Measurements from ENCODE around the gene CAPSL.
A peak's percentile ranks its signal among the peaks of the same experiment; 100 is the strongest.
"Not testable (repeated sequence)": the region's sequence is repeated elsewhere in the genome, so short reads cannot be mapped to it uniquely, and the experiment has no call there.

The CAPSL gene

GRCh38 chr5:35938568-35939227 is at the start of gene CAPSL:
TSS of gene CAPSL (minus strand) at chr5:35938622. CDS start at chr5:35921120, 17,502 bp downstream.
- peak; percentile 43 for DNase-seq

- DNase-seq = no peak
Observed at GRCh38 chr5:35987776-35988175, 49.4 kb upstream of the CAPSL start.

DNA sequence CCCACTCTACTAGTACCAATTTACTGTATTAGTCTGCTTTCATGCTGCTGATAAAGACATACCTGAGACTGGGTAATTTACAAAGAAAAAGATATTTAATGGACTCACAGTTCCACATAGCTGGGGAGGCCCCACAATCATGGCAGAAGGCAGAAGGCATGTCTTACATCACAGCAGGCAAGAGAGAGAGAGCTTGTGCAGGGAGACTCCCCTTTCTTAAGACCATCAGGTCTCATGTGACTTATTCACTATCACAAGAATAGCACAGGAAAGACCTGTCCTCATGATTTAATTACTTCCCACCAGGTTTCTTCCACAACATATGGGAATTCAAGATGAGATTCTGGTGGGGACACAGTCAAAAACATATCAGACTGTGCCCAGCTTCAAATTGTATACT is 41.3 kb upstream of the CAPSL start:
- DNase-seq = no peak

- not testable (repeated sequence) for DNase-seq
Observed at GRCh38 chr5:35976859-35977258, 38.4 kb upstream of the CAPSL start.

DNA sequence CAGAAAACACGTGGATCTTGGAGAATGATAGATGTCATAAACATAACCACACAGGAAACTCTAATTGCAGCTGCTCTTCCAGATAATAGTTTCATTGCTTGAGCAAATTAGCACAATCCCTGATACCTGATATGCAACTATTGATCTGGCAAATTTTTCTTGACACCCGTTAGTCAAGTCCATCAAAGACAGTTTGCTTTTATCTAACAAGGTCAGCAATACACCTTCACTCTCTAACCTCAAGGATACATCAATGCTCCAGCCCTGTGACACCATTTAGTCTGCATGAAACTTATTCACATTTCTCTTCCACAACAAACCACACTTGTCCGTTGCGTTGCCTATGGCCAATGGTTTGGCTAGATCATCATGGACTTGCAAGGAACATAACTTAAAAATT is 36.1 kb upstream of the CAPSL start:
- DNase-seq = no peak

GRCh38 chr5:35971878-35972210 is 33.4 kb upstream of the CAPSL start:
- no peak for DNase-seq

GRCh38 chr5:35971186-35971877 is 32.9 kb upstream of the CAPSL start:
- no peak for DNase-seq

GRCh38 chr5:35963381-35963843 is 25.0 kb upstream of the CAPSL start:
- DNase-seq = no peak

DNA sequence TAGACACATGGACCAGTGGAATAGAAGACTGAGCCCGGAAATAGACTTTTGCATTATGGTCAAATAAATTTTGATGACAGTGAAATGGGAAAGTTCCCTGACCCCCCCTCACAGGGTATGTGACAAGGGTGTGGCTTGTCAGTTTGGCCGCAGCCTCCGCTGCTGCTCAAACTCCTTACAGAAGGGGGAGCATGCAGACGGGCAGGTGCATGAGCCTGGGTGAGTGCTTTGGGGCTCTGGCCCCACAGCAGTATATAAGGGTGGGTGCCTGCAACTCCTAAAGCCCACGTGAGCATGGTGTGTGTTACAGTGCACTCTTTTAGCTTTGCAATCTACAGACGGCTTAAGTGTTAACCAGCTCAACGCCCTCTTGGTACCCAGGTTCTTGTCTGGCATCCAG is 21.9 kb upstream of the CAPSL start:
- no peak for DNase-seq

- no peak for DNase-seq
Observed at GRCh38 chr5:35956429-35956828, 18.0 kb upstream of the CAPSL start.

DNA sequence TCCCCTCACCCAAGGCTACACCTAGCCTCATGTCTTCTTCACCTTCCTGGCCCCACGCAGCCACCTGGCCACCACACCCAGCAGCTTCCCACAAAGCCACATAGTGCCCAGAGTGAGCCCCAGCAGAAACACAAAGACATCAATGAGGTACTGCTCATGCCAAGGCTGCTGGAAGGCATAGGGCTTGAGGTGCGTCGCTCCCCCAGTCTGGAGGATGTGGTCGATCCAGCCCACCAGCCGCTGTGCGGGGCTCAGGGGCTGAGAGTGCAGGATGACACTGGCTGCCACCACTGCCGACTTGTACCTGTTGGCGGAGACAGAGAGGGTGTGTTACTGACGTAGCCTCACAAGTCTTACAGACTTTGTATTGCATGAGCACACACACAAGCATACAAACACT is 15.8 kb upstream of the CAPSL start:
- DNase-seq = no peak

- DNase-seq = no peak
Observed at GRCh38 chr5:35947085-35947484, 8.7 kb upstream of the CAPSL start.

DNA sequence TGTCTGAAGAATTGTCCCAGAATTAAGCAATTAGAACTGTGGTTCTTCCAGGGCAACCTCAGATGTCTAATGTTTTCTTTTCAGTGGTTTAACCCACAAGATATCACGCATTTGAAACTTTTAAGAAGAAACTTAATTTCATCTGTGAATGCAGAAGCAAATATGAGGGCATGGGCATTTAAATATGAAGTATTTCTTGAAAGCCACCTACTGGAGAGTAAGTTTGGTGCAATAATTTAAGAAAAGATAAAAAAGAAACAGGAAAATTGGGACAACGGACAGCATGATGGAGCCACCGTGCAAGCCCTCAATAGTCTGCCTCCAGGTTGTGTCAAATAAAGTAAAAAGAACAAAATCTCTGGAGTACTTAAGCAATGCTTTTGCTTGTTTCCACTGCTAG is 1.2 kb upstream of the CAPSL start:
- DNase-seq = no peak

DNA sequence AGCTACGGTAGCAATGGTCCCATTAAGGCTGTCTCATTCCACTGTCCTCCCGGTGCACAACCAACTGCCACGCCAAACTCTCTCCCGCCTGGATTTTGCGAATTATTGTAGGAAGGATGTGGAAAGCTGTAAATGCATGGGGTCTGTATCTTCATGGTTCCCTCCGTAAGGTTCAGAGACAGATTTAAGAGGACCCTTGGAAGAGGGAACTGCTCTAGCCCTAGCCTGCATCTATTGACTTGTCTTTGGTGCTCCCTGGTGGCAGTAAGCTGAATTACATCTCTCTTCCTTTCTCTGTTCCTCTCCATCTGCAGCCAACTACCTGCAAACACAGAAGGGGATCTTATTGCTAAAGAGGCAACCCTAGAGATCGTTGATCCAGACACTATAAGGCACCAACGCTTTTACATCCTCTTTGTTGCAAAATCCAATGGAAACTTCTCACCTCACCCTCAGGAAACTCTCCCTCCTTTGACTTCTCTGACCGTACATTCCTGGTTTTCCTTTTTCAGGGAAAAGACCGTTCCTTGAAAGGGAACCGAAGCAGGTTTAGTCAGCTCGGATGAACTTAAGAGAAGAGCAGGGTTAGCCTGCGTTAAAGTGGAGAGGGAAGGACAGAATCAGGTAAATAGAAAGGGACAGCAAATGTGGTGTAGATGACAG is 11.9 kb downstream of the CAPSL start:
- peak; percentile 31 for DNase-seq

GRCh38 chr5:35924950-35925722 is 13.3 kb downstream of the CAPSL start:
- peak; percentile 14 for DNase-seq

DNA sequence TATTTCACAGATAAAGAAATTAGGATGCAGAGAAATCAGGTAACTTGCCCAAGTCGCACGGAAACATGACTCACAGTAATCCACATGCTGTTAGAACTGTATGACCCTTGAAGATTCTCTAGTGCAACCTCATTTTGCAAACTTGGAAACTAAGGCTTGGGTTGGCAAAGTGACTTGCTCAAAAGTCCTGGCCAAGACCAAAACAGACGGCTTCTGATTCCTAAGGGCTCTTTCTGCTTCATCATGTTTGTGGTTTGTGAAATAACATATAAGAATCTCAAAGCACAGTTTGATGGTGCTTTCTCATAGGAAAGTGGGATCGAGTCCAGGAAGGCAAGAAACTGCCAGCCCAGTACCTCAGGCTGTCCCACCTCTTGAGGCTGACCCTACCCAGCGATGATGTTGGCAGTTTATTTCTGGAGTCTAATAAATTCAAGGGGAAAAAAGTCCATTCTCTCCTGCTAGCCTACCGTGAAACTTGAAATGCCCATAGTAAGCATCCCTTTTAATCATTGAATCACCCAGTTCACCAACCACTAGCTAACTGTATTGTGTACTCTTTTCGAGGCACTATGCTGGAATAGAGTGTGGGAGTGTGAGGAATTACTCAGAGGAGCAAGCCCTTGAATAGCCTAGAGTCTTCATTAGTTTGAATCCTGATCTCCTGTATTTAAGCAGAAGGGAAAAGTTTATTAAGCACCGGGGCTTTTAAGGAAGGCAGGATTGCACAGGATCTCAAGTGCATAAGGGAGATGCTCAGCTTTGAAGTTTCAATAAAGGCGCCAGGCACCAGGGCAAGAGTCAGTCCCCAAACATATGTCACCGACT is 14.1 kb downstream of the CAPSL start:
- DNase-seq = peak; percentile 14

GRCh38 chr5:35922468-35922867 is 16.0 kb downstream of the CAPSL start:
- DNase-seq = no peak

DNA sequence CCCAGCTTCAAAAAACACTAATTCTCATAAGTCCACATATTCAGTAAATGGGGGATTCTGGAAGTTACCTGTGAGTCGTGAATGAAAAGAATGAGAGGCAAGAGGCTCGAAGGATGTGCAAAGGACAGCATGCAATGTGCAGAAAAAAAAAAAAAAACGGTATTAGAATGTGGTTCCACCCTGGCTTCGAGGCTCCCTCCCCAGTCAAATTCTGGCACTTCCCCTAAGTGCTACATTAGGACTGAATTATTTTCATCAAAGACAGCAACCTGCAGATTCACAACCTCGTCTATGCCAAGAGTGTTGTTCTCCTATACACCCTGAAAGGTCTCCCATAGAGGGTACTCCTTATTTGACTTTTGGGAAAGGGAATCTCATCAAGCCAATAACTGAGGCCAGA is 16.5 kb downstream of the CAPSL start:
- DNase-seq = no peak

GRCh38 chr5:35920890-35921289 is 17.5 kb downstream of the CAPSL start:
- no peak for DNase-seq

DNA sequence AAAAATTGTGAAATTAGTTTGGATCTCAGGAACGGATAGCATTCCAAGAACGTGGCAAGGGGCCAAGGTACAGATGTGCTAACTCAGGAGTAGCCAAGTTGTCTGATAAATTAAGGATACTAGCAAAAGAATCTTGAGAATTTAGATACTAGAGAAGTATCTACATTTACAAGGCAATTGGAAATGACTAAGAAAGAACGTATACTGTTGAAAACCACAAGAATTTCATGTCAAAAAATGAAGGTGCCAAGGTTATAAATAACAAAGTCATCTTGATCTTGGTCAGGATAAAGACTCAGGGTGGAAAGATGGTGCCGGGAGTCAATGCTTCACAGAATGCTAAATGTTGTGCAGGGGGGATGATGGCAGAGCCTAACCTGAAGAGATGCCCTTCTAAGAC is 19.2 kb downstream of the CAPSL start:
- DNase-seq = peak; percentile 6

GRCh38 chr5:35908814-35909213 is 29.6 kb downstream of the CAPSL start:
- no peak for DNase-seq

GRCh38 chr5:35908228-35908627 is 30.2 kb downstream of the CAPSL start:
- no peak for DNase-seq

Measured in kidney glomerular epithelial cell (primary cell).